CD4-positive, alpha-beta T cell (primary cell): ENCODE data around the gene NFKB1. TPM values are rescaled to one million over a fixed set of nuclear protein-coding genes. Genes with fewer than 3 reads are reported as not detected.
A peak's percentile ranks its signal among the peaks of the same experiment; 100 is the strongest.

Experiments
- ATAC-seq: fragments of 200-7000 bp; cut with Tn5 transposase; one replicate; pipeline ENCODE4 v1.10.0; 2022; ENCODE audit warnings: mild to moderate bottlenecking; ENCODE audit not compliant: poor library complexity
- CTCF ChIA-PET: fragments of 350-600 bp; sonication (Branson Sonifier 250); formaldehyde crosslinking; loops from one replicate; lab custom pipeline; 2021; ENCODE audit warnings: antibody characterized with exemption, inconsistent platforms; lab: Charles Lee
- POLR2A ChIA-PET: fragments of 350-600 bp; sonication (Branson Sonifier 250); formaldehyde crosslinking; loops from one replicate; lab custom pipeline; 2021; ENCODE audit warnings: antibody characterized with exemption, inconsistent platforms; lab: Charles Lee
- DNase-seq, 14 experiments: peaks; one replicate each; pipeline ENCODE4 v3.0.0-alpha.2; 2013 to 2020; ENCODE audit warnings: mixed read lengths in 2 of 14
- H3K27ac ChIP-seq, 2 donors: one replicate each; pipeline versions ENCODE4 v1.5.1 to v1.7.0; 2013; ENCODE audit warnings: low read length in 2 of 2, low read depth in 1 of 2, mild to moderate bottlenecking in 1 of 2
- H3K27me3 ChIP-seq, 2 experiments: 1 replicate in 1 of 2; 2 replicates in 1 of 2; pipeline versions ENCODE4 v1.6.1 to v1.7.0; 2013; ENCODE audit warnings: low read length in 2 of 2, control low read depth in 1 of 2, mild to moderate bottlenecking in 1 of 2, moderate library complexity in 1 of 2; ENCODE audit not compliant: insufficient read depth in 2 of 2, control insufficient read depth in 1 of 2
- H3K36me3 ChIP-seq: one replicate; pipeline ENCODE4 v1.6.1; 2013; ENCODE audit warnings: low read length, control low read depth; ENCODE audit not compliant: insufficient read depth
- H3K4me1 ChIP-seq: one replicate; pipeline ENCODE4 v1.6.1; 2013; ENCODE audit warnings: low read length, control low read depth; ENCODE audit not compliant: insufficient read depth
- H3K4me3 ChIP-seq: one replicate; pipeline ENCODE4 v1.5.1; 2013; ENCODE audit warnings: mild to moderate bottlenecking, low read length, moderate library complexity
- H3K9me3 ChIP-seq, 2 experiments: 1 replicate in 1 of 2; 2 replicates in 1 of 2; pipeline versions ENCODE4 v1.6.1 to v1.7.0; 2013; ENCODE audit warnings: low read length in 2 of 2, mild to moderate bottlenecking in 2 of 2, control low read depth in 1 of 2, moderate library complexity in 1 of 2; ENCODE audit not compliant: control insufficient read depth in 1 of 2, insufficient read depth in 1 of 2
- H3K27ac Mint-ChIP-seq: one replicate; pipeline ENCODE4 v1.8.0; 2020; ENCODE audit warnings: mixed read lengths
- H3K27me3 Mint-ChIP-seq: one replicate; pipeline ENCODE4 v1.8.0; 2021; ENCODE audit warnings: mixed read lengths
- H3K36me3 Mint-ChIP-seq: one replicate; pipeline ENCODE4 v1.8.0; 2021; ENCODE audit warnings: low read depth, mixed read lengths
- H3K4me1 Mint-ChIP-seq: one replicate; pipeline ENCODE4 v1.8.0; 2021; ENCODE audit warnings: low read depth, mixed read lengths
- H3K4me3 Mint-ChIP-seq: one replicate; pipeline ENCODE4 v1.8.0; 2020; ENCODE audit warnings: mild to moderate bottlenecking, mixed read lengths
- H3K9me3 Mint-ChIP-seq: one replicate; pipeline ENCODE4 v1.8.0; 2020; ENCODE audit warnings: mixed read lengths
- intact Hi-C, 2 experiments: fragments of 100-400 bp; cut with DNase I in 1 of 2; cut with micrococcal nuclease in 1 of 2; formaldehyde crosslinking; loops; one replicate each; pipeline versions ENCODE4 v1.15.1 to v1.9.0; 2023 to 2025; cut with DNase I, micrococcal nuclease
- total RNA-seq, 174 experiments: library from RNA in 2 of 174; stranded (reverse) in 2 of 174; gene quantifications; one replicate each; pipeline ENCODE4 v1.2.3 and lab custom pipeline; 2021 to 2026
- TF ChIP-seq, protein P1 (sequence below): fragments of 200-600 bp; IDR thresholded peaks from one replicate; pipeline ENCODE4 v1.8.0; 2022; ENCODE audit warnings: antibody characterized with exemption, mild to moderate bottlenecking

The NFKB1 gene
- total RNA-seq, 2 experiments from 2014 or later = 134 TPM

DNA sequence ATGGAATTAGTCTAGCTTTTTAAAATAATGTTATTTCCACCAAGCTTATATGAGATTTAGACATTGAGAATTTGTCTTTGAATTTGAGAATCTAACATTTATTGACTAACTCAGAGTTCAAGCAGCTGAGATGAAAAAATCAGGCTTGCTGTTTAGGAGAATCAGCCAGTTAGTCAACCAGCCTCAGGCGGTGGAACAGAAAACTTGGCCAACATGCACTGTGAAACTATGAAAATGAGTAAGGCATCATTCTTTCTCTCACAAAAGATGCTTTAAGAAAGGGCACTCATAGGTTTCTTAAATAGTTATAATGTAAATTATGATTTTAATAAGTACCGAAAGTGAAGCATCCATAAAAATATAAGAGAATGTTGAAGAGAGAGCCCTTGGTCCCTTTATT, 84.2 kb downstream of the NFKB1 start:
- TF ChIP-seq, protein P1, sequence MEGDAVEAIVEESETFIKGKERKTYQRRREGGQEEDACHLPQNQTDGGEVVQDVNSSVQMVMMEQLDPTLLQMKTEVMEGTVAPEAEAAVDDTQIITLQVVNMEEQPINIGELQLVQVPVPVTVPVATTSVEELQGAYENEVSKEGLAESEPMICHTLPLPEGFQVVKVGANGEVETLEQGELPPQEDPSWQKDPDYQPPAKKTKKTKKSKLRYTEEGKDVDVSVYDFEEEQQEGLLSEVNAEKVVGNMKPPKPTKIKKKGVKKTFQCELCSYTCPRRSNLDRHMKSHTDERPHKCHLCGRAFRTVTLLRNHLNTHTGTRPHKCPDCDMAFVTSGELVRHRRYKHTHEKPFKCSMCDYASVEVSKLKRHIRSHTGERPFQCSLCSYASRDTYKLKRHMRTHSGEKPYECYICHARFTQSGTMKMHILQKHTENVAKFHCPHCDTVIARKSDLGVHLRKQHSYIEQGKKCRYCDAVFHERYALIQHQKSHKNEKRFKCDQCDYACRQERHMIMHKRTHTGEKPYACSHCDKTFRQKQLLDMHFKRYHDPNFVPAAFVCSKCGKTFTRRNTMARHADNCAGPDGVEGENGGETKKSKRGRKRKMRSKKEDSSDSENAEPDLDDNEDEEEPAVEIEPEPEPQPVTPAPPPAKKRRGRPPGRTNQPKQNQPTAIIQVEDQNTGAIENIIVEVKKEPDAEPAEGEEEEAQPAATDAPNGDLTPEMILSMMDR = no peak
- Histone ChIP-seq H3K27me3 (no peaks in the 10 kb centered on the region), H3K4me3 (no peak overlapping the region), H3K27ac (peak overlapping the region in 1 of 2 donors; percentile 53), H3K4me1 (peaks cover 31% of the 10 kb centered on the region), H3K9me3 (no peaks in the 10 kb centered on the region), H3K36me3 (peaks cover 58% of the 10 kb centered on the region)
- Mint-ChIP-seq H3K4me3 (no peak overlapping the region), H3K27me3 (no peaks in the 10 kb centered on the region), H3K27ac (peak overlapping the region; percentile 82), H3K9me3 (no peaks in the 10 kb centered on the region), H3K36me3 (peaks cover 95% of the 10 kb centered on the region), H3K4me1 (peaks cover 73% of the 10 kb centered on the region)
- ChIA-PET POLR2A (interaction anchor here (0.7 to 1.4 kb wide), 2 partner anchors 13 to 45 kb away, joined by 3 to 4 read pairs; no protein-coding TSS in a partner anchor), CTCF (interaction anchor here (1.7 kb wide), 1 partner anchor 40 kb away, joined by 5 read pairs; no protein-coding TSS in a partner anchor)
- intact Hi-C loops = no loop called here
- ATAC-seq = no peak
- no peak for DNase-seq

DNA sequence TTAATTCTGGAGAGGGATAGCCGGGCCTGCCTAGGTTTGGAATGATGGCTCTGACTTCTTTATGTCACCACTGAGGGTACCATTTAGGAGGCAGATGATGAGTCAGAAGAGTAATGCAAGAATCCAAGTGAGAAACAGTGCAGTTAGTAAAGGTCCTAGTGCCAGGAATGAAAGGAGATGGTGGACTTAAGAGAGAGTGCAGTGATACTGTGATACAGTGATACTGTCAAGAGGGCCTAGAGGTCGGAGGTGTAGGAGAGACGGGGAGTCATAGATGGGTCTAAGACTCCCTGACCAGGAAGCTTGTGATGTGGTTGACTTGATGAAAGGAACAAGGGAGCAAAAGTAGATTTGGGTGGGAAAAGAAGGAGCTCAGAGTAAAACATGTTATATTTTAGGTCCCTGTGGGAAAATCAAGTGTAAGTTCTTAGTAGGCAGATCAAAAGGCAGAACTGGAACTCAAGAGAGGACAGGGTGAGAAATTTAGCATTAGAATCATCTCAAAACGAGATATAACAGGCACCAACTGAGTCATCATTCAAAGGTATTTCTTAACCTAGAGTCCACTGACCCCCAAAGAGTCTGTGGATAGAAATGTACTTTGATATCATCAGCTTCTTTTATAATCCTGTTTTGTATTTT, 85.0 kb downstream of the NFKB1 start:
- H3K27ac ChIP-seq = peak overlapping the region in 1 of 2 donors; percentile 53
- no peaks in the 10 kb centered on the region for H3K27me3 Mint-ChIP-seq
- CTCF ChIA-PET = interaction anchor here (1.7 kb wide), 1 partner anchor 40 kb away, joined by 5 read pairs; no protein-coding TSS in a partner anchor
- POLR2A ChIA-PET = interaction anchor here (0.7 to 1.8 kb wide), 3 partner anchors 26 to 432 kb away, joined by 3 to 4 read pairs (median 4); no protein-coding TSS in a partner anchor
- H3K4me1 Mint-ChIP-seq = peaks cover 78% of the 10 kb centered on the region
- intact Hi-C loops = no loop called here
- peak overlapping the region; percentile 52 for H3K4me3 Mint-ChIP-seq
- H3K27ac Mint-ChIP-seq = peak overlapping the region; percentile 82
- peaks cover 58% of the 10 kb centered on the region for H3K36me3 ChIP-seq
- H3K4me1 ChIP-seq = peaks cover 31% of the 10 kb centered on the region
- peaks cover 95% of the 10 kb centered on the region for H3K36me3 Mint-ChIP-seq
- TF ChIP-seq, protein P1 = no peak
- no peaks in the 10 kb centered on the region for H3K27me3 ChIP-seq
- DNase-seq = no peak
- no peaks in the 10 kb centered on the region for H3K9me3 ChIP-seq
- no peaks in the 10 kb centered on the region for H3K9me3 Mint-ChIP-seq
- H3K4me3 ChIP-seq = no peak overlapping the region
- ATAC-seq = peak; percentile 19

DNA sequence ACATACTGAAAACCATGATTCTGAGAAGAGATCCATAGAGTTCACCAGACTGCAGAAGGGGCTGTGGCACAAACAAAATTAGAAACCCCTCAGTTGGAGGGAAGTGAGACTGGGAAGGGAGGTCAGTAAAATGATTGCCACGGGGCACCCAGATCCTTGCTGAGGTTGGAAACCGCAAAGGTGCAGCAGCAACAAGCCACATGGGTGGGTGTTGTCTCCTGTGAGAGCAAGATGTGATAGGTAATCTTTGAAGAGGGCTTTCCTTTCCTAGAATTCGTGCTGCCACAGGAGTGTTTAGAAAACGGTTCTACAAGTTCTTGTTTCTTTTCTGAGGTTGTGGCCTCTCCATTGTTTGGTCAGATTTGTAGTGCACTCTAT, 85.5 kb downstream of the NFKB1 start:
- Histone ChIP-seq H3K27me3 (no peaks in the 10 kb centered on the region), H3K9me3 (no peaks in the 10 kb centered on the region), H3K27ac (peak overlapping the region in 1 of 2 donors; percentile 53), H3K4me1 (peaks cover 31% of the 10 kb centered on the region), H3K4me3 (no peak overlapping the region), H3K36me3 (peaks cover 57% of the 10 kb centered on the region)
- H3K36me3 Mint-ChIP-seq = peaks cover 95% of the 10 kb centered on the region
- ChIA-PET CTCF (interaction anchor here (1.7 kb wide), 1 partner anchor 39 kb away, joined by 5 read pairs; no protein-coding TSS in a partner anchor), POLR2A (interaction anchor here (0.7 to 1.8 kb wide), 3 partner anchors 25 to 432 kb away, joined by 3 to 4 read pairs (median 4); no protein-coding TSS in a partner anchor)
- no peaks in the 10 kb centered on the region for H3K9me3 Mint-ChIP-seq
- peak overlapping the region; percentile 52 for H3K4me3 Mint-ChIP-seq
- TF ChIP-seq, protein P1 = no peak
- no peaks in the 10 kb centered on the region for H3K27me3 Mint-ChIP-seq
- intact Hi-C loops = no loop called here
- ATAC-seq (peak; percentile 64), DNase-seq (peak in 10 of 14 experiments; percentile 5 to 84 (median 25))
- H3K4me1 Mint-ChIP-seq = peaks cover 78% of the 10 kb centered on the region
- H3K27ac Mint-ChIP-seq = peak overlapping the region; percentile 82
